Measurements from ENCODE around the gene DLX4.

Gene DLX4, protein sequence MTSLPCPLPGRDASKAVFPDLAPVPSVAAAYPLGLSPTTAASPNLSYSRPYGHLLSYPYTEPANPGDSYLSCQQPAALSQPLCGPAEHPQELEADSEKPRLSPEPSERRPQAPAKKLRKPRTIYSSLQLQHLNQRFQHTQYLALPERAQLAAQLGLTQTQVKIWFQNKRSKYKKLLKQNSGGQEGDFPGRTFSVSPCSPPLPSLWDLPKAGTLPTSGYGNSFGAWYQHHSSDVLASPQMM

DNA sequence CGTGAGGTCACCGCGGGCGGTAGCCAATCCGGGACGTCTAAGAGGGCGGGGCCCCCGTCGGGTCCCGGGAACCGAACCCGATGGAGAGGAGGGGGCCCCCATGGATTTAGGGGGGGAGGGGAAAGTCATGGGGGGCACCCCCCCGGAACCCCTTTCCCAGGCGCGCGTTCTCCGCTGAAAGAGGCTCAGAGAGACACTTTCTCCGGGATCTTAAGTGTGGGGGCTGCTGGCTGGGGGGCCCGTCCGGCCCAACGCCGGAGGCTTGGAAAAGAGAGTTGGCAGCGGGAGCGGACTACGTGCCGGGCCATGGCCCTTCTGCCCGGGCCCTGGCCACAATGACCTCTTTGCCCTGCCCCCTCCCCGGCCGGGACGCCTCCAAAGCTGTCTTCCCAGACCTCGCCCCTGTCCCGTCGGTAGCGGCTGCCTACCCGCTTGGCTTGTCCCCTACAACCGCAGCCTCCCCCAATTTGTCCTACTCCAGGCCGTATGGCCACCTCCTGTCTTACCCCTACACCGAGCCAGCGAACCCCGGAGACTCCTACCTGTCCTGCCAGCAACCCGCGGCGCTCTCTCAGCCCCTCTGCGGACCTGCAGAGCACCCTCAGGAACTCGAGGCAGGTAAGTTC is at the start of gene DLX4:
Gene DLX4 (plus strand): TSS at position 57 of the 626 bp plus-strand sequence. CDS start 279 bp downstream, at position 336.
- in situ Hi-C loops (cut with HindIII; ENCODE audit: low pct_ligation_motif_present, low pct_unique_long_range_greater_than_20kb, low sequenced_read_pairs) = no loop called here
- peak; percentile 81 for DNase-seq

DNA sequence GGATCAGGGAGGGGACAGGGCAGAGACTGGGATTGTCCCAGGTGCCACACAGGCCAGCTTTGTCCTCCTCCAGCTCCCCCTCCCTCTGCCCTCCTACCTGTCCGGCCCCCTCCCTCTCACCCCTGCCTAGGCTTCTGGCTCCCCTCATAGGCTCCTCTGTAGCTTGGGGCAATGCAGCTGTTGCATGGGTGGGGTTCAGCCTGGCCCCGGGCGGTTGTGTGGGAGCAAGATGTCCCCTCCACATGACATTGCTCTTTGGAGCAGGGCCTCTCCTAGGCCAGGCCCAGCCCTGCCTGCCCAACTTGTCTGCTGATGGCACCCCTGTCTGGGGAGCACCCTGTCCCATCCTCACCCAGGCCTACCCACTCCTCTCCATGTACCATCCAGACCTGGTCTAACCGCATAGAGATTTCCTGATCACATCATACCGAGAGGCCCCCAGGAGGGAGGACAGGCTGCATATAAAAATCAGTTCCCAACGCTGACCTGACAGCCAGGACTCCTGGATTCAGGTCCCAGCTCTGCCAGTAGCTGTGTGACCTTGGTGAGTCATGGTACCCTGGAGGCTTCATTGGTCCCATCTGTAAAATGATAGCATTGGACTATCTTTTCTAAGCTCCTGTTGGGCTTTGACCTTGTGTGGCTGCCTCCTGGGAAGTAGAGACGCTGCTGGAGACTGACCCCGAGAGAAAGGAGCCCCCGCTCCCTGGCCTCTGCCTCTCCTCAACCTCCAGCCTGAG is 48.8 kb upstream of the DLX4 start:
- no peak for DNase-seq
- in situ Hi-C loops (cut with HindIII; ENCODE audit: low pct_ligation_motif_present, low pct_unique_long_range_greater_than_20kb, low sequenced_read_pairs) = no loop called here

DNA sequence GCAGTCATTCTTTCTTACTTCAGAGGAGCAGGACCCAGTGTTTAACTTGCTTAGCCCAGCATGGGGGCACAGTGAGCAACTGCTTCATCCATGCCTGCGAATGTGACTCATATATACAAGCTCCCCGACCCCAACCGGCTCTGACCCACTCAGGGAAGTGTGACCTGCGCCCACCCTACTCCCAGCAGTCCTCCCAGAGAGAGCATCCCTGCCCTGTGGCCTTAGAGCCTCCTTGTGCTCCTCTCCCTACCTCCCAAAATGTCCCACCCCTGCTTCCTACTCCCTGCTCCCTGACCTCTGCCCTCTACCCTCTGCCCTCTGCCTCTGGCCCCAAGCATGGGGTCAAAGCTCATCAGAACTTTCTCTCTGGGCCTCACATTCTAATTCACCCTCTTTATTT is 46.9 kb upstream of the DLX4 start:
- in situ Hi-C loops (cut with HindIII; ENCODE audit: low pct_ligation_motif_present, low pct_unique_long_range_greater_than_20kb, low sequenced_read_pairs) = no loop called here
- DNase-seq = no peak

DNA sequence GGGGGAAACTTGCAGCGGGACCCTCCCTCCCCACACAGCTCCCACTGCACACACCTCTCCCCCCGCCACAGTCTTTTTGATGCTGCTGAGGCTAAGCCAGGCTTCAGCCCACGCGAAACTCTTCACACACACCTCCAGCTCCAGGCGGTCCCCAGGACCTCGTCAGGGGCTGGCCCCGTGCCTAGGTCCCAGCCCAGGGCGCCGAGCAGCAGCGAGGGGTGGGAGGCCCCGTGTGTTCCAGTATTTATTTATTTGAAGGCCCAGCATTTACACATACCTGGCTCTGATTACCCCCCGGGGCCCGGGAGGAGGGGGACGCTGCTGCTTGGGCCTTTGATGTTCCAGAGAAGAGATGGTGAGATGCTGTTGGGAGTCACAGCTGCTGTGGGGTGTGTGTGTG is 44.9 kb upstream of the DLX4 start:
- no peak for DNase-seq
- in situ Hi-C loops (cut with HindIII; ENCODE audit: low pct_ligation_motif_present, low pct_unique_long_range_greater_than_20kb, low sequenced_read_pairs) = no loop called here

DNA sequence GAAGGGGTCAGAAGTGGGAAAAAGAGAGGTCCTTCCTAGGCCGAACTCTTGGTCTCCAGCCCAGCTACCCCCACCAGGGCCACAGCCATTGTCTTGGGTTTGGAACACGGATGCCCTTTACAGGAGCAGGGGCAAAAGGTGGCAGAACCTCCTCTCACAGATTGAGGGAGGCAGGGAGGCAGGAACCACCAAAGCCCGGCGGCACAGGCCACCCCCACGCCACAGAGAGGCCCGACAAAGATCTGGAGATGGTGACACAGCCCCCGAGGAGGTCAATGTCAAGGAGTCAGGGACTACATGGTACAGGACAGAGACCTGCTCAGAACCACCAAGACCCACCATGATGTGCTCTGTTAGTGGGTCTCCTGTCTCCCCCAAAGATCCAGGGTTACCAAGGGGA is 44.4 kb upstream of the DLX4 start:
- no peak for DNase-seq
- in situ Hi-C loops (cut with HindIII; ENCODE audit: low pct_ligation_motif_present, low pct_unique_long_range_greater_than_20kb, low sequenced_read_pairs) = no loop called here

DNA sequence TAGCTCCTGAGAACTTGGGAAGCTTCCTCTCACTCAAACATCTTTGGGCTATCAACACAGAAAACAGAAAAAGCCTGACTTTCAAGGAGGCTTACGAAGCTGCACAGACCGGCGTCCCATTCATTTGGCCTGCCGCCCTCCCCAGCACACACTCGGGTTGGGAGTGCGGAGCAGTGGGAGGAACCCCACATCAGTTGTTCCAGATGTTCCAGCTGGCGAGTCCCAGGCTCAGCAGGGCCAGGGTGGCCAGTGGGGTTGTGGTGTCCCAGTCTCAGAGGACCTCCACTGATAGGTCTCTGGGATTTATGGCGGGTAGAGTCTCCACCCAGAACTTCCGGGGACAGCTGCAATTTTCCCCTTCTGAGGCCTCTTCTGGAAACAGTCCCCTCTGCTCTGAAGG is 43.1 kb upstream of the DLX4 start:
- DNase-seq = no peak
- in situ Hi-C loops (cut with HindIII; ENCODE audit: low pct_ligation_motif_present, low pct_unique_long_range_greater_than_20kb, low sequenced_read_pairs) = no loop called here

DNA sequence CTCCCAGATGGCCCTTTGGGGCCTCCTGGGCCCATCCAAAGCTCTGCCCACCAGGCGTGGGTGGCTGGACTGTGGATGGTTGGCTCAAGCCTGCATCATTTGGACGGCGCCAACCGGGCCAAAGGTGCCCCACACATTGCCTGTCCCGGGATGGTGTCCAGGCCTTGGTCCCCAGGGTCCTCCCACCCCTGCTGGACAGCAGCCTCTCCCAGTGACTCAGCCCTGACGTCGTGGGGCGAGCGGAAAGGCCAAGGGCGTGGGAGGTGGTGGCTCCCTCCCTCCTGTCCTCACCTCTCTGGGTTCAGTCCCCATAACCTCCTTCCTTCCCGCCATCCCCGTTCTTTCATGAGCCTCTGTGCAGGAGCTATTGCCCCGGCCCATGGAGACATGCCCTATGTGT is 42.1 kb upstream of the DLX4 start:
- no peak for DNase-seq
- in situ Hi-C loops (cut with HindIII; ENCODE audit: low pct_ligation_motif_present, low pct_unique_long_range_greater_than_20kb, low sequenced_read_pairs) = no loop called here

DNA sequence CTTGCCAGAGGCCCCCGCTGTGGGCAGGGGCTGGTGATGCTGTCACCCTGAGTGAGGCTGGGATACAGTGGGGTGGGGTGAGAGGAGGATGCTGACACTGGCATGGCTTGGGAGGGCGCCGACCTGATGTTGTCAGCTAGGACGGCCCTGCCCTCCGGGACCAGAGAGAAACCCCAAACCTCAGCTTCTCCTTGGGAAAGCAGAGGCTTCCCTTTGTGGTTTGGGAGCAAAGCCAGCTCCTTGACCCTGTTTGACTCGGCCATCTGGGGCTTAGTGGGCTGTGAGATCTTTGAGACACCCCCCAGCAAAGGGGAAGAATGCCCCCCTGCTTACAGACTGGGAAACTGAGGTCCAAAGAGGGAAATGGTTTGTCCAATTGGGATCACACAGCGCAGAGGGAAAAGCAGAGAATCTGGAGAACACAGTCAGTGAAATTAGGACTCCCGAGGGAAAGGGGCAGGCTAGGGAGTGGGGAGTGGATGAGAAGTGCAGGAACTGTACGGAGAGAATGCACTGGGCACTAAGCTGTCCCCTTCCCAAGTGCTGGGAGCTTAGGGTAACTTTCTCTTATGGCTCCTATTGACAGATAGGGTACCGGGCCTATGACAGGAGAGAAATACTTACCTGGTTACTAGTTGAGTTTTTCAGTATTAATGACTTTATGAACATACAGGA is 40.7 kb upstream of the DLX4 start:
- no peak for DNase-seq
- in situ Hi-C loops (cut with HindIII; ENCODE audit: low pct_ligation_motif_present, low pct_unique_long_range_greater_than_20kb, low sequenced_read_pairs) = no loop called here

DNA sequence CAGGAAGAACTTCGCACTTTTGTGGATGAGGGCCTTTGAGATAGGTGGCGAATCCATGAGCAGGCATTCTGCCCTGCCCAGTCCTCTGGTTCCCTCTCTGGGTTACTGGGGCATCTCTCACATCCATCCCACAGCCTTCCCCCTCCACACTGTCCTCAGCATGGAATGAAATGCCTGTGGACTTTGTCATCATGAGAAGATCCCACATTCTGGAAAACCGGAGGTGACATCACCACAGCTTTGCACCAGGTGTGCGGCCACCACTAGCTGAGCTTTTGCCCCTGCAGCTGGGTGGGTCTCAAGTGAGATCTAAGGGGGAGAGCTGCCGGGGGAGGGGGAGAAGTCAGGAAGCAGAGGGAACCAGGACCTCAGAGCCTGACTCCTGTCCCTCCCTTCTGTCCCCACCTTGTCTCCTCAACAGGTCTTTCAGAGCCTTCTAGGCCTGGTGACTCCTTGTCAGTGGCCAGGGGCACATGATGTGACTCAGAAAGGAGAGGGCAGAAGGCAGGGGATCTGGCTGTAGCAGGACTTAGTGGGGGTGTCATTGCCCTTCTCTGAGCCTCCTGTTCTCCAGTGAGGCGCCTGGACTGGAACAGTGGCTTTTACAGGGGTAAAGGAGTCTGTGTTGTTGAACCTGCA is 40.0 kb upstream of the DLX4 start:
- peak; percentile 60 for DNase-seq
- in situ Hi-C loops (cut with HindIII; ENCODE audit: low pct_ligation_motif_present, low pct_unique_long_range_greater_than_20kb, low sequenced_read_pairs) = no loop called here

DNA sequence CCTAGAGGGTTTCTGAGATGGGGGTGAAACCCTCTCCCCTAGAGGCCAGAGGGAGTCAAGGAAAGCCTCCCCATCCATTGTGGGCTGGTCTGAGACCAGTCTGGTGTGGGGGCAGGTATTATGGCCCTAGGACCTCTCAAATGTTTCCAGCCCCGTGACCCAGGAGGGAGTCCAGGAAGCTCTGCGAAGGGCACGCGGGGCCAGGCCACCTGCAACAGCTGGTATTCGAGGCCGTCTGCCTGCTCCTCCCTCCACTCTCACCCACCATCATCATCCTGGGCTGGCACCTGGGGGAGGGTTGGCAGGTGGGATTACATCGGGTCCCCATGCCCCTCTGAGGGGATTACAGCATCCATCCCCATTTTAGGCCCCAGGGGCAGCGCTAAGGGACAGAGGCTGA is 38.1 kb upstream of the DLX4 start:
- in situ Hi-C loops (cut with HindIII; ENCODE audit: low pct_ligation_motif_present, low pct_unique_long_range_greater_than_20kb, low sequenced_read_pairs) = no loop called here
- DNase-seq = no peak

DNA sequence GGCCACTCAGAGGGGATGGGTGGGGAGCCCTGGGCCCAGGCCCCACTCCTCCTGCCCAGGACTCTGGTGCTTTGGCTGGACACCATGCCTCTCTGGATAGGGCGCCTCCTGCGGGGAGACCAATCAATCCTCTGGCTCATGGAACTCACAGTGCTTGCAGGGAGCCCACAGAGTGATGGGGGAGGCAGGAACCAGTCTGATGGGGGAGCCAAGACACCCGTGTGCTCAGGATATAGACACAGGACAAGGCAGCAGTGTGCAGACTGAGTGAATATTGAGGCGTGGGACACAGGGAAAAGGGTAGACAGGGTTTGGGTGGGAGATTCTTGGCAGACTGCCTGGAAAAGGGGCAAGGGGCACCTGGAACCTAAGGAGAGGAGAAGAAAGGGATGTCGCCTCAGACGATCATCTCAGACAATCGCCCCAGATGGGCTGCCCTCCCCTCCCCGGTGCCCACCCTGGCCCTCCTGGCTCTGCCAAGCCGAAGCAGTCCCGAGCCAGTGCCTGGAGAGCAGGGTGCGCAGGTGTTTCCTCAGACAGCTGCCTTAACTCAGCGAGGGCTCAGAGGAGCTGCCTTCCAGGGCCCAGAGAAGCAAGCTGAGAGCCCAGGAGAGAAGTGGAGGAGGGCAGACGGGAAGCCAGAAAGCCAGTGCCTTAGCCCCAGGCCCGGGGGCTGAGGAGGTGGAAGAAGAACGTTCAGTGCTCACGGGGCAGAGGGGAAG is 37.4 kb upstream of the DLX4 start:
- in situ Hi-C loops (cut with HindIII; ENCODE audit: low pct_ligation_motif_present, low pct_unique_long_range_greater_than_20kb, low sequenced_read_pairs) = no loop called here
- no peak for DNase-seq

DNA sequence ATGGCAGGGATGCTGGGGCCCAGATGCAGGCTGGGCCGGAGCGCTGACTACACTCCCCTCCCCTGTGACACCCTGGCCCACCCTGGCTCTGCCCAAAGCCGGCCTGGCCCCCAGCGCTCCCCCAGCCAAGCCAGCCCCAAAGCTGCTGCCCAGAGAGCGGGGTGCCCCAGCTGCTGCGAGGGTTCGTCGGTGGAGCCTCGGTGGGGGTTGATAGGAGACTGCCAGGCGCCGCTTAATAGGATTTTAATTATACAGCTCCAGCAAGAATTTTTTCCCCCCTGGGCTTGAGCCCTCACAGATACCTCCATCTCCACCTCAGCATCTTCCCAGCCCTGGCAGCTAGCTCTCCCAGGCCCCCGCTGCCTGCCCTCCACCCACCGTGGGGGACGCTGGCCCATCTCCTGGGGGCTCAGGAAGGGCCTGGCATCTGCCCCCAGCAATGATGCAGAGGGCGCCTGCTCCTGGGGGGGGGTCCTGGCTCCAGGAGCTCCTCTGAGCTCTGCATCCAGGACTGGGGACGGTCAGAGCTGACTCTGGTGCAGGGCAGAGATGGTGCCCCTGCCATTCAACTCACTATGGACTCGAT is 36.8 kb upstream of the DLX4 start:
- DNase-seq = no peak
- in situ Hi-C loops (cut with HindIII; ENCODE audit: low pct_ligation_motif_present, low pct_unique_long_range_greater_than_20kb, low sequenced_read_pairs) = no loop called here

DNA sequence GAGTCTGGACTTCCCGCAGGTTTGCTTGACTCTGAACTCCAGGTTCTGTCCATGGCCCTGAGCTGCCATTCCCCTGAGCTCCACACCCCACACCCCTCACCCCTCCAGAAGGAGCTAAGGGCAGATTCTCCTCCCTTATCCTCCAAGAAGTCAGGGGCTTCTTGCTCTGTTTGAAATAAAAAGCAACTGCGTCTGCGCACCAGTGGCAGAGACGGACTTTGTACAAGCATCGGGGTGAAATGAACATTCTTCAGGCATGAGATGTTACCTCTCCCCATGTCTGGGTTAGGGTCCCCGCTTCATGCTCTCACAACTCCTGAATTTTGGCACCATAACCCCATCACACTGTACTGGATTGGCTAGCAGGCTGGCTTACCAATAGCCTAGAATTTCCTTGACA is 36.1 kb upstream of the DLX4 start:
- no peak for DNase-seq
- in situ Hi-C loops (cut with HindIII; ENCODE audit: low pct_ligation_motif_present, low pct_unique_long_range_greater_than_20kb, low sequenced_read_pairs) = no loop called here

DNA sequence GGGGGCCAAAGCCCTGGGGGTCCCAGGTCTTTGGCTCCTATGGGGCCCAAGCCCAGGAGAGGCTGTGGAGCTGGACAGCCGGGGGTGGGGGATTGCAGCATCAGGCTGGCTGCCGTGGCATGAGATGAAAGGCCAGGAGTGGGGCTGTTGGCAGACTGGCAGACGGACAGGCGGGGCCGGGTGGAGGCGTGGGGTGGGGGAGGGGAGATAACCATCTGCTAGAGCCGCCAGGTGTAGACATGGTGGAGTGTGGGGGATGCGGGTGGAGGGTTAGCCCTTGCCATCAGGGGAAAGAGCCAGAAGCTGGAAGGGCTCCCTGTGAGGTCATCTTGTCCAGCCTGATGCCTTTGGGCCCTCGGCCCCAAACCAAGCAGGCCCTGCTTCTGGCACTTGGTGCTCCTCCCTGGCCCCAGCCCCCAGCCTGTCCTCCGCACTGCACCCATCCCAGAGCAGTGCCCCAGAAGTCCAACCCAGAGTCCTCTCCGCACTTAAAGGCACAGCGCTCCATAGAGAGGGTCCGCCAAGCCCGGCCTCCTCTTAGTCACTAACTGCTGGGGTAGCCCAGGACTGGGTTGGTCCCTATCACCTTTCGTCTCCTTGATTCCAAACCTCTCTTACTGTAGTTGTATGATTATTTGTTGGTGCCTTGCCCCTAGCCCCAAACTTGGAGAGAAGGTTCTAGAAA is 33.3 kb upstream of the DLX4 start:
- in situ Hi-C loops (cut with HindIII; ENCODE audit: low pct_ligation_motif_present, low pct_unique_long_range_greater_than_20kb, low sequenced_read_pairs) = no loop called here
- no peak for DNase-seq

DNA sequence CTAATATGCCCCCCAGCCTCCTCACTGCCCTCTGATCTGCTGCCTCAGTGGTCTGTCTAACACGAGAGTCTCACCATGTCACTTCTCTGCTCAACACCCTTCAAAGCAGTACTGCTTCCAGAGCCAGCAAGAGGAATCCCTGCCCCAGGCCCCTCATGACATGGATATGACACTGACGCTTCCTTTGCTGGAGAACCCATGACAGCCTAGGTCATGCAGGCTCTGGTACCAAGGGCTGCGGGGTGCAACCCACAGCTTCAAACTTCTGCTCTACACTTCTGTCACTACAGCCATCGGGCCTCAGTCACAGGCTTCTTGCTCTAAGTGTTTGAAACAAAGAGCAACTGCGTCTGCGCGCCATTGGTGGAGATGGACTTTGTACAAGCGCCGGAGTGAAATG is 32.6 kb upstream of the DLX4 start:
- in situ Hi-C loops (cut with HindIII; ENCODE audit: low pct_ligation_motif_present, low pct_unique_long_range_greater_than_20kb, low sequenced_read_pairs) = no loop called here
- no peak for DNase-seq

DNA sequence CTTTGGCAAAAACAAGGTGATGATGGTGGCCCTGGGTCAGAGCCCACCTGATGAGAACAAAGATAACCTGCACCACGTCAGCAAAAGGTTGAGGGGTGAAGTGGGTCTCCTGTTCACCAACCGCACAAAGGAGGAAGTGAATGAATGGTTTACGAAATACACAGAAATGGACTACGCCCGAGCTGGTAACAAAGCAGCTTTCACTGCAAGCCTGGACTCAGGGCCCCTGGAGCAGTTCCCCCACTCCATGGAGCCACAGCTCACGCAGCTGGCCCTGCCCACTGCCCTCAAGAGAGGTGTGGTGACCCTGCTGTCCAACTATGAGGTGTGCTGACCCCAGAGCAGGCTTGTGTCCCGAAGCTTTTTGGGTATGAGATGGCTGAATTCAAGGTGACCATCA is 29.7 kb upstream of the DLX4 start:
- in situ Hi-C loops (cut with HindIII; ENCODE audit: low pct_ligation_motif_present, low pct_unique_long_range_greater_than_20kb, low sequenced_read_pairs) = no loop called here
- no peak for DNase-seq

DNA sequence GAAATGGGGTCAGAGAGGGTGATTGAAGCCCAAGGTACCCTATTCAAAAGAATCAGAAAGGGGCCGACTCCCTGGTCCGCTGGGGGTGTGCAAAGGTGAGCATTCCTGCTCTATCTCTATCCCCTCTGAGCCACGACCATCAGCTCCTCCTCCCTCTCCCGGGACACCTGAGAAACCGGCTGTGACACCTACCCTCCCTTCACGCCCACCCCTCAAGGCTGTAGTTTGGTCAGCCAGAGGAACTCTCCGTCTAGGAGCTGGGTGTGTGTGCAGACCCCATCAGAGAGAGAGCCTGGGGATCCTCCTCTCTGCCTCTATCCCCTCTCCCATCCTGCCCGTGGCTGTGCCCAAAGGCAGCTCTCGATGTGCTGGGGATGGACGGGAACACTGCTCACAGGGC is 27.6 kb upstream of the DLX4 start:
- no peak for DNase-seq
- in situ Hi-C loops (cut with HindIII; ENCODE audit: low pct_ligation_motif_present, low pct_unique_long_range_greater_than_20kb, low sequenced_read_pairs) = no loop called here

DNA sequence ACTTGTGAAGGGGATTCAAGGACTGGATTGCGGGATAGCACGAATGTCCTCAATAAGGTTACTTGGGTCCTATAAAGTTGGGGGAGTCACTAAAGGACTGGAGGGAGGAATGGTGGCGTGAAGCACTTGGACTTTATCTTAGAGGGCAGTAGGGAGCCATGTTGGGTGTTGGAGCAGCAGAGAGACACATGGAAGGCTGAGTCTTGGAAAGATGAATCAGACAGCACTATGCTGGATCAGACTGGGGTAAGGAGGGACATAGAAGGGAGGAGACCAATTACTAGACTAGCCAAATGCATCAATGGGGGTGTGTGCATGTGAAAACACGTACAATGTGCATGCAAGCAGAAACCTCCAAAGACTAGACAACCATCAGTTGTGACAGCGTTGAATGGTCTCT is 26.0 kb upstream of the DLX4 start:
- DNase-seq = no peak
- in situ Hi-C loops (cut with HindIII; ENCODE audit: low pct_ligation_motif_present, low pct_unique_long_range_greater_than_20kb, low sequenced_read_pairs) = no loop called here
